ENCODE results near the gene MKLN1.

MKLN1 gene

DNA sequence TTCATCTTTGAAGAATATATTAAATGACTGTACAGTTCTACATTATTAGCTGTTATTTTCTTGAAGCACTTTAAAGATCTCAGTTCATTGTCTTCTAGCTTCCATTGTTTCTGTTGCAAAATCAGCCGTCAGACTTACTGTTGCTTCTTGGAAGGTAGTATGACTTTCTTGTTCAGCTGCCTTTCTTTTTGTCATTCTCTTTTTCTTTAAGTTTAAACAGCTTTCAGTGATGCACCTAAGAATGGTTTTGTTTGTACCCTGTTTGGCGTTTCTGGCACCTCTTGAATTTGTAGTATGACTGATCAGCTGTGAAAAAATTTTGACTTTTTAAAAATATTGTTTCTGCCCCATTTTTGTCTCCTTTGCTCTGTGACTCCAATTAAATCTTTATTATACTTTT, 9.3 kb downstream of the MKLN1 start:
- DNase-seq (ENCODE audit: low spot score): no peak
- no peak for TF ChIP-seq CTCF (IDR thresholded peaks at IDR 0.05; ENCODE audit: extremely low read depth, missing control alignments)

- TF ChIP-seq CTCF (IDR thresholded peaks at IDR 0.05; ENCODE audit: extremely low read depth, missing control alignments): no peak
- no peak for DNase-seq (ENCODE audit: low spot score)
These were observed 10.5 kb downstream of the MKLN1 start for GRCh38 chr7:131338173-131338572.

DNA sequence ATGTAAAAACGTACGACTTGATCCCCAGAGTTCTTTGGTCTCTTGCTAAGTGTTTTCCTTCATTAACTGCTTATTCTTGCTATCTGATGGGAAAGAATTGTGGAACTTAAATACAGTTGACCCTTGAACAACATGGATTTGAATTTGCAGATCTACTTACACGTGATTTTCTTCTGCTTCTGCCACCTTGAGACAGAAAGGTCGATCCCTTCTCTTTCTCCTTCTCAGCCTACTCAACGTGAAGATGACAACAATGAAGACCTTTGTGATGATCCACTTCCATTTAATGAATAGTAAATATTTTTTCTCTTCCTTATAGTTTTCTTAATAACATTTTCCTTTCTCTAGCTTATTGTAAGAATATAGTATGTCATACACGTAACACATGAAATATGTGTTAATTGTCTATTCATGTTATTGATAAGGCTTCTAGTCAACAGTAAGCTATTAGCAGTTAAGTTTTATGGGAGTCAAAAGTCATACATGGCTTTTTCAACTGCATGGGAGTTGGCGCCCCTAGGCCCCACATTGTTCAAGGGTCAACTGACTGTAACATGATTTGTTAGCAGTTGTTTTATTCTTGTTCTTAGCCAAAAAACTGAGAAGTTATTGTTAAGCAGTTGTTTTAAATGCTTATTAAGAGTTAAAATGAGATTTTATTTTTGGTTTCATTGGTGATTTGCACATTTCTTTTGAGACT, 11.2 kb downstream of the MKLN1 start:
- TF ChIP-seq CTCF (IDR thresholded peaks at IDR 0.05; ENCODE audit: extremely low read depth, missing control alignments): no peak

GRCh38 chr7:131341690-131342089, 14.0 kb downstream of the MKLN1 start:
- TF ChIP-seq CTCF (IDR thresholded peaks at IDR 0.05; ENCODE audit: extremely low read depth, missing control alignments): no peak
- no peak for DNase-seq (ENCODE audit: low spot score)

More for the DNA sequence above, 11.2 kb downstream of the MKLN1 start:
- no peak for DNase-seq (ENCODE audit: low spot score)

GRCh38 chr7:131342864-131343442, 15.3 kb downstream of the MKLN1 start:
- TF ChIP-seq CTCF (IDR thresholded peaks at IDR 0.05; ENCODE audit: extremely low read depth, missing control alignments): no peak
- no peak for DNase-seq (ENCODE audit: low spot score)

- no peak for DNase-seq (ENCODE audit: low spot score)
These were observed 19.4 kb downstream of the MKLN1 start for GRCh38 chr7:131346885-131347592.

More at GRCh38 chr7:131346885-131347592, 19.4 kb downstream of the MKLN1 start:
- no peak for TF ChIP-seq CTCF (IDR thresholded peaks at IDR 0.05; ENCODE audit: extremely low read depth, missing control alignments)
